Keratinocyte (primary cell): ENCODE data around the gene LAMA2.

Experiments
- CTCF ChIP-seq, 3 experiments: IDR thresholded peaks in 1 of 3; conservative IDR thresholded peaks in 1 of 3; optimal IDR thresholded peaks in 1 of 3; 2 replicates in 2 of 3; 3 replicates in 1 of 3; pipeline versions ENCODE3 to v1.5.1; 2011; ENCODE audit warnings: low read length in 3 of 3, mild to moderate bottlenecking in 3 of 3, moderate library complexity in 2 of 3, control low read depth in 1 of 3, inconsistent platforms in 1 of 3; ENCODE audit not compliant: insufficient read depth in 2 of 3; ENCODE audit errors: extremely low read depth in 1 of 3
- EZH2 ChIP-seq: IDR thresholded peaks from one replicate; pipeline ENCODE4 v1.6.1; 2012; ENCODE audit warnings: inconsistent platforms, mild to moderate bottlenecking, low read length, moderate library complexity

- TF ChIP-seq EZH2 = no peak
- no peak for TF ChIP-seq CTCF (optimal IDR thresholded peaks at IDR 0.05 in 1 of 3, IDR thresholded peaks at IDR 0.05 in 1 of 3, conservative IDR thresholded peaks at IDR 0.05 in 1 of 3; ENCODE audit: extremely low read depth in 1 of 3, insufficient read depth in 2 of 3, low read length in 3 of 3)
Measured at GRCh38 chr6:128863983-128864382, 19.0 kb upstream of the LAMA2 start.
